Prostate gland (tissue), 2 donors: ENCODE measurements around the gene EMID1. TPM values are rescaled to one million over a fixed set of nuclear protein-coding genes. Genes with fewer than 3 reads are reported as not detected.

Experiments used
- DNase-seq: peaks from one replicate; pipeline ENCODE4 v3.0.0-alpha.2; 2019; ENCODE audit warnings: low spot score
- H3K27ac ChIP-seq, 2 donors: fragments of 200-600 bp; sonication (generic); 2 replicates each; pipeline ENCODE4 v1.5.1; 2017 to 2019
- H3K27me3 ChIP-seq: fragments of 200-600 bp; sonication (generic); replicated peaks from 2 replicates; pipeline ENCODE4 v1.5.1; 2019; ENCODE audit not compliant: insufficient read depth
- H3K36me3 ChIP-seq, 2 donors: fragments of 200-600 bp; sonication (generic); 1 replicate in 1 of 2; 2 replicates in 1 of 2; pipeline versions ENCODE4 v1.5.1 to v1.8.1; 2017 to 2019
- H3K4me1 ChIP-seq: fragments of 200-600 bp; sonication (generic); replicated peaks from 2 replicates; pipeline ENCODE4 v1.5.1; 2019
- H3K4me3 ChIP-seq, 2 donors: fragments of 200-600 bp; sonication (generic); 2 replicates each; pipeline ENCODE4 v1.5.1; 2017 to 2019
- H3K9me3 ChIP-seq: fragments of 200-600 bp; sonication (generic); 2 replicates; pipeline ENCODE4 v1.5.1; 2017
- POLR2A ChIP-seq: fragments of 450-650 bp; IDR thresholded peaks from one replicate; pipeline ENCODE4 v1.6.1; 2016; ENCODE audit warnings: antibody characterized with exemption, mild to moderate bottlenecking
- POLR2AphosphoS5 ChIP-seq: sonication (generic); formaldehyde crosslinking; IDR thresholded peaks from one replicate; pipeline ENCODE4 v1.6.1; 2017; ENCODE audit warnings: antibody characterized with exemption
- WGBS: methylation state at CpG from one replicate; pipeline ENCODE4 v1.1.5; 2018; 5-methylcytosine and 5-hydroxymethylcytosine counted together
- intact Hi-C: fragments of 100-400 bp; cut with DNase I; formaldehyde crosslinking; loops from one replicate; pipeline ENCODE4 v1.14.2; 2022
- total RNA-seq, 2 donors: library from RNA; depleted of rRNA; stranded (reverse); fragments of >200 nt; gene quantifications; one replicate each; pipeline ENCODE4 v1.1.0, GENCODE V29; 2016
- TF ChIP-seq, protein P1 (sequence below), 4 experiments: fragments of 200-600 bp in 2 of 4; fragments of 450-650 bp in 2 of 4; sonication (generic) in 2 of 4; IDR thresholded peaks; 1 replicate in 3 of 4; 2 replicates in 1 of 4; pipeline ENCODE4 v1.5.1; 2016 to 2019; ENCODE audit warnings: antibody characterized with exemption in 4 of 4, mild to moderate bottlenecking in 2 of 4, moderate library complexity in 2 of 4

EMID1 gene
- total RNA-seq, 2 donors from 2014 or later: 12.8 to 14.7 TPM

DNA sequence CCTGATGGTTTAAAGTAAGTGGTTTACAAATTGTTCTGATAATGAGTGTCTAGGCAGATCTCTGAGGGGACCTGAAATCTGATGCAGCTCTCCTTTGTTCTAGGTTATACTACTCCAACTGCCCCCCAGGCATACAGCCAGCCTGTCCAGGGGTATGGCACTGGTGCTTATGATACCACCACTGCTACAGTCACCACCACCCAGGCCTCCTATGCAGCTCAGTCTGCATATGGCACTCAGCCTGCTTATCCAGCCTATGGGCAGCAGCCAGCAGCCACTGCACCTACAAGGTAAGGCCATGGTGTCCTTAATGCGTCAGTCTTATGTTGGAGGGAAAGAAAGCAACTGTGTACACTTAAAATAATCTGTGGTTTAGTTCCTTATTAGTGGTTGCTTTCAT is 72.2 kb downstream of the EMID1 start:
- WGBS: 89% methylated on average over 1 of the region's 1 CpG
- intact Hi-C loops: no loop called here
- peaks cover 2 to 17% of the 10 kb centered on the region in 2 donors for H3K36me3 ChIP-seq

DNA sequence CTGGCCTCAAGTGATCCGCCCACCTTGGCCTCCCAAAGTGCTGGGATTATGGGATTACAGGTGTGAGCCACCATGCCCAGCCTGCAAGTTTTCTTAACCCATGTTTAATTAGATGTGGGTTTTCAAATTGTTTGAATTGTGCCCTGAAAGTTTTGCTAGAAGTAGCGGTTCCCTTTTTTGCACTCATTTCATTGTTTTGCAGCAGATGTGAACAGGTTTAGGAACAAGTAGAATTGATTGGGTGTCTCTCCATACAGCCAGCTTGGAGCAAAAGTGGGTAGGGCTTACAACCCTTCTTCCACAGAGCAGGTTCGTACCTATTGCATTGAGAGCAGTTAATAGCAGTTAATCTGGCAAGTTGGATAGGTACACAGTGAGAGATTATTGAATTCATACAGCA is 78.5 kb downstream of the EMID1 start:
- Histone ChIP-seq H3K4me1 (no peaks in the 10 kb centered on the region), H3K9me3 (no peaks in the 10 kb centered on the region), H3K27ac (no peak overlapping the region), H3K27me3 (no peaks in the 10 kb centered on the region), H3K36me3 (peaks cover 28 to 30% of the 10 kb centered on the region in 2 donors), H3K4me3 (no peak overlapping the region)
- intact Hi-C loops: no loop called here
- WGBS: 96% methylated on average over 3 of the region's 3 CpGs
- TF ChIP-seq, protein P1, sequence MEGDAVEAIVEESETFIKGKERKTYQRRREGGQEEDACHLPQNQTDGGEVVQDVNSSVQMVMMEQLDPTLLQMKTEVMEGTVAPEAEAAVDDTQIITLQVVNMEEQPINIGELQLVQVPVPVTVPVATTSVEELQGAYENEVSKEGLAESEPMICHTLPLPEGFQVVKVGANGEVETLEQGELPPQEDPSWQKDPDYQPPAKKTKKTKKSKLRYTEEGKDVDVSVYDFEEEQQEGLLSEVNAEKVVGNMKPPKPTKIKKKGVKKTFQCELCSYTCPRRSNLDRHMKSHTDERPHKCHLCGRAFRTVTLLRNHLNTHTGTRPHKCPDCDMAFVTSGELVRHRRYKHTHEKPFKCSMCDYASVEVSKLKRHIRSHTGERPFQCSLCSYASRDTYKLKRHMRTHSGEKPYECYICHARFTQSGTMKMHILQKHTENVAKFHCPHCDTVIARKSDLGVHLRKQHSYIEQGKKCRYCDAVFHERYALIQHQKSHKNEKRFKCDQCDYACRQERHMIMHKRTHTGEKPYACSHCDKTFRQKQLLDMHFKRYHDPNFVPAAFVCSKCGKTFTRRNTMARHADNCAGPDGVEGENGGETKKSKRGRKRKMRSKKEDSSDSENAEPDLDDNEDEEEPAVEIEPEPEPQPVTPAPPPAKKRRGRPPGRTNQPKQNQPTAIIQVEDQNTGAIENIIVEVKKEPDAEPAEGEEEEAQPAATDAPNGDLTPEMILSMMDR (IDR thresholded peaks at IDR 0.05): no peak
- TF ChIP-seq POLR2AphosphoS5 (no peak), POLR2A (no peak)
- DNase-seq: no peak

More for the DNA sequence above, 72.2 kb downstream of the EMID1 start:
- TF ChIP-seq, protein P1 (IDR thresholded peaks at IDR 0.05): no peak
- TF ChIP-seq POLR2AphosphoS5 (no peak), POLR2A (no peak)
- Histone ChIP-seq H3K27ac (no peak overlapping the region), H3K27me3 (no peaks in the 10 kb centered on the region), H3K9me3 (no peaks in the 10 kb centered on the region), H3K4me1 (no peaks in the 10 kb centered on the region), H3K4me3 (no peak overlapping the region)
- DNase-seq: no peak

DNA sequence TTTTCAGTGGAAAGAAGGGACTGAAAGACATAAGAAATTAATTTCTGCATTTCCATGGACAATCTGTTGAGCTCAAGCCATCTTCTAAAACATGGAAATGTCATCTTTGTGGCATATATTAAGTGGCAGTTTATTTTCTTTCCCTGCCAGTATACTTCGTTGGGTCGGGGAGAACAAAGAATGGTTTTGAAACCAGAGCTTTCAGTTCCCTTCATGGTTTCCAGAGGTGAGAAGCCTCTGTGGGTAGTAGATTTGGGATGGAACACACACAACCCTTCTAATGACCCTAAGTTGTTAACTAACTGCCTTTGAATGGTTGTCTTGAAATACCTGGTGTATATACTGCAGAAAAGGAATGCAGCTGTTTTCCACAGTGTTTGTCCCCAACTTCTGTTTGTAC is 83.1 kb downstream of the EMID1 start:
- Histone ChIP-seq H3K27ac (no peak overlapping the region), H3K4me1 (peaks cover 9% of the 10 kb centered on the region), H3K27me3 (no peaks in the 10 kb centered on the region), H3K36me3 (peaks cover 21 to 23% of the 10 kb centered on the region in 2 donors), H3K9me3 (no peaks in the 10 kb centered on the region), H3K4me3 (no peak overlapping the region)
- 14% methylated on average over 2 of the region's 2 CpGs for WGBS
- intact Hi-C loops: no loop called here
- no peak for DNase-seq
- TF ChIP-seq, protein P1 (IDR thresholded peaks at IDR 0.05): no peak
- TF ChIP-seq POLR2AphosphoS5 (no peak), POLR2A (no peak)

DNA sequence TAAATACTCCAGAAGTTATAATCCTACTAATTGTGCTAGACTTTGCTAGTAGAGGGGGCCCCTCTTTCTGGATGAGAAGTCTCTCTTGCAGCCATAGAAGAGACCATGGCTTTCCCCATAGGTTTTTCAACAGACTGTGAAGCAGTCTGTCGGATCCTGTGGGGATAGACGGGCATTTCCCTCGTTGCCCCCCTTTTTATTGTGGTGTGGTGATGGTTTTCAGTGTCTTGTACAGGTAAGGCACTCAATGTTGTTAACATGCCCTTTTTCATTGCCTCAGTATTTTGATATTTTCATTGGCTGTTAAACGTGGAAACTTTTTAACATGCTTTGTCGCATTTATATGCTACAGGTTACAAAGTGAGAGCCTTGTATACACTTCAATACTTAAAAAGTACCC is 84.4 kb downstream of the EMID1 start:
- Histone ChIP-seq H3K27me3 (no peaks in the 10 kb centered on the region), H3K27ac (peak overlapping the region in 1 of 2 donors; percentile 25), H3K36me3 (peaks cover 13 to 21% of the 10 kb centered on the region in 2 donors), H3K9me3 (no peaks in the 10 kb centered on the region), H3K4me3 (no peak overlapping the region), H3K4me1 (peaks cover 9% of the 10 kb centered on the region)
- 40% methylated on average over 5 of the region's 5 CpGs for WGBS
- TF ChIP-seq POLR2AphosphoS5 (no peak), POLR2A (no peak)
- TF ChIP-seq, protein P1 (IDR thresholded peaks at IDR 0.05): no peak
- intact Hi-C loops: no loop called here
- DNase-seq: no peak

DNA sequence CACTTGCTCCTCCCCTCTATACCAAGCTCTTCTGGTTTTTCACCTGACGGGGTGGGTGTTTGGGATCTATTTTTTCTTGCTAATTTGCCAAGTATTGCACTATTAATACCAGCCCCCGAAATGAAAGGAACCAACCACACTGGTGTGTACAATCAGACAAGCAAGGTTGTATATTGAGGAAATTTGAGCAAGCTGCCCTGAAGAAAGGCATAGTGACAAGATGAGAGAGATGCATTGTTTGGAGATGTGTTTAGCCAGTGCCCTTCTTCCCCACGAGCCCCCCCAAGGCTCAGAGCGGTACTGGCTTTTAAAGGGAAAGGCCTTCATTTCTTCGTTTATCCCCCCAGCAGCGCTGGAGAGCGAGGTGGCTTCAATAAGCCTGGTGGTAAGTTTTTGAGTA is 85.5 kb downstream of the EMID1 start:
- no peaks in the 10 kb centered on the region for H3K9me3 ChIP-seq
- peaks cover 9% of the 10 kb centered on the region for H3K4me1 ChIP-seq
- intact Hi-C loops: no loop called here
- WGBS: 54% methylated on average over 7 of the region's 7 CpGs
- no peak for DNase-seq
- H3K27ac ChIP-seq: peak overlapping the region in 1 of 2 donors; percentile 2
- H3K36me3 ChIP-seq: peaks cover 15 to 23% of the 10 kb centered on the region in 2 donors
- H3K4me3 ChIP-seq: no peak overlapping the region
- no peaks in the 10 kb centered on the region for H3K27me3 ChIP-seq
- no peak for TF ChIP-seq POLR2A
- TF ChIP-seq, protein P1 (IDR thresholded peaks at IDR 0.05): no peak
